ENCODE data around the gene CREB1. TPM values are rescaled to one million over a fixed set of nuclear protein-coding genes. Genes with fewer than 3 reads are reported as not detected.

Gene CREB1
- total RNA-seq, 1 donor from 2014 or later, result 68.4 TPM

GRCh38 chr2:207504513-207505170 lies 25.1 kb upstream of the CREB1 start:
- DNase-seq (ENCODE audit: low read depth), result peak; percentile 56

GRCh38 chr2:207505171-207505570 lies 24.6 kb upstream of the CREB1 start:
- peak; percentile 58 for DNase-seq (ENCODE audit: low read depth)

GRCh38 chr2:207505728-207506127 lies 24.0 kb upstream of the CREB1 start:
- peak; percentile 95 for DNase-seq (ENCODE audit: low read depth)

GRCh38 chr2:207506426-207506825 lies 23.3 kb upstream of the CREB1 start:
- DNase-seq (ENCODE audit: low read depth), result no peak

GRCh38 chr2:207510148-207510547 lies 19.6 kb upstream of the CREB1 start:
- DNase-seq (ENCODE audit: low read depth), result no peak

GRCh38 chr2:207511851-207512250 lies 17.9 kb upstream of the CREB1 start:
- no peak for DNase-seq (ENCODE audit: low read depth)

- no peak for DNase-seq (ENCODE audit: low read depth)
These were observed 17.4 kb upstream of the CREB1 start for GRCh38 chr2:207512356-207512755.

- peak; percentile 98 for DNase-seq (ENCODE audit: low read depth)
These were observed 16.1 kb upstream of the CREB1 start for GRCh38 chr2:207513551-207514257.

- no peak for DNase-seq (ENCODE audit: low read depth)
These were observed 15.3 kb upstream of the CREB1 start for GRCh38 chr2:207514451-207514850.

GRCh38 chr2:207515671-207516070 lies 14.1 kb upstream of the CREB1 start:
- DNase-seq (ENCODE audit: low read depth), result no peak

- peak; percentile 47 for DNase-seq (ENCODE audit: low read depth)
These were observed 13.6 kb upstream of the CREB1 start for GRCh38 chr2:207516206-207516605.

GRCh38 chr2:207523005-207523404 lies 6.8 kb upstream of the CREB1 start:
- no peak for DNase-seq (ENCODE audit: low read depth)

- DNase-seq (ENCODE audit: low read depth), result no peak
These were observed 4.5 kb upstream of the CREB1 start for GRCh38 chr2:207525296-207525695.

GRCh38 chr2:207528980-207529329 lies 807 bp upstream of the CREB1 start:
- DNase-seq (ENCODE audit: low read depth), result no peak

GRCh38 chr2:207530160-207531031 lies 634 bp downstream of the CREB1 start:
- no peak for DNase-seq (ENCODE audit: low read depth)

GRCh38 chr2:207531032-207531952 lies 1.5 kb downstream of the CREB1 start:
- DNase-seq (ENCODE audit: low read depth), result no peak

- DNase-seq (ENCODE audit: low read depth), result no peak
These were observed 2.9 kb downstream of the CREB1 start for GRCh38 chr2:207532676-207533075.

- no peak for DNase-seq (ENCODE audit: low read depth)
These were observed 3.8 kb downstream of the CREB1 start for GRCh38 chr2:207533461-207534008.

GRCh38 chr2:207534417-207534816 lies 4.7 kb downstream of the CREB1 start:
- no peak for DNase-seq (ENCODE audit: low read depth)

- DNase-seq (ENCODE audit: low read depth), result no peak
These were observed 9.7 kb downstream of the CREB1 start for GRCh38 chr2:207539470-207539869.

- no peak for DNase-seq (ENCODE audit: low read depth)
These were observed 10.7 kb downstream of the CREB1 start for GRCh38 chr2:207540431-207540830.
